CD14-positive monocyte (primary cell): ENCODE data around the gene CYRIA. TPM values are rescaled to one million over a fixed set of nuclear protein-coding genes. Genes with fewer than 3 reads are reported as not detected.

ENCODE experiments used
- DNase-seq, 3 donors: peaks; one replicate each; pipeline ENCODE4 v3.0.0-alpha.2; 2011 to 2022
- H2AFZ ChIP-seq: 2 replicates; pipeline ENCODE4 v1.6.0; 2012; ENCODE audit warnings: mild to moderate bottlenecking, low read depth, low read length, inconsistent platforms; ENCODE audit not compliant: insufficient read depth, poor library complexity, severe bottlenecking
- H3K27ac ChIP-seq, 2 donors: 1 replicate in 1 of 2; 2 replicates in 1 of 2; pipeline ENCODE4 v1.5.1; 2012 to 2013; ENCODE audit warnings: low read length in 2 of 2, control low read depth in 1 of 2, inconsistent platforms in 1 of 2, low read depth in 1 of 2, mild to moderate bottlenecking in 1 of 2
- H3K27me3 ChIP-seq, 2 donors: one replicate each; pipeline versions ENCODE4 v1.6.0 to v1.6.1; 2011 to 2013; ENCODE audit warnings: low read length in 2 of 2; ENCODE audit not compliant: control insufficient read depth in 2 of 2, insufficient read depth in 2 of 2
- H3K36me3 ChIP-seq, 2 donors: replicated peaks in 1 of 2; 1 replicate in 1 of 2; 2 replicates in 1 of 2; pipeline versions ENCODE4 v1.5.1 to v1.6.1; 2012 to 2013; ENCODE audit warnings: low read length in 2 of 2, control low read depth in 1 of 2, inconsistent platforms in 1 of 2, mild to moderate bottlenecking in 1 of 2; ENCODE audit not compliant: insufficient read depth in 2 of 2, control insufficient read depth in 1 of 2
- H3K4me1 ChIP-seq, 2 donors: 1 replicate in 1 of 2; 2 replicates in 1 of 2; pipeline versions ENCODE4 v1.5.1 to v1.6.1; 2012 to 2013; ENCODE audit warnings: low read length in 2 of 2, control low read depth in 1 of 2, inconsistent platforms in 1 of 2, mild to moderate bottlenecking in 1 of 2, moderate library complexity in 1 of 2; ENCODE audit not compliant: insufficient read depth in 2 of 2, control insufficient read depth in 1 of 2
- H3K4me2 ChIP-seq: replicated peaks from 2 replicates; pipeline ENCODE3; 2012; ENCODE audit warnings: low read length, moderate library complexity, mild to moderate bottlenecking; ENCODE audit not compliant: poor library complexity, severe bottlenecking; ENCODE audit errors: extremely low read depth
- H3K4me3 ChIP-seq, 3 experiments: fragments of 200-600 bp in 1 of 3; sonication (generic) in 1 of 3; replicated peaks in 1 of 3; 1 replicate in 2 of 3; 2 replicates in 1 of 3; pipeline ENCODE4 v1.5.1; 2011 to 2013; ENCODE audit warnings: low read length in 3 of 3, mild to moderate bottlenecking in 3 of 3, control low read depth in 2 of 3, low read depth in 2 of 3, inconsistent platforms in 1 of 3, moderate library complexity in 1 of 3
- H3K79me2 ChIP-seq: 2 replicates; pipeline ENCODE4 v1.6.0; 2012; ENCODE audit warnings: mild to moderate bottlenecking, control low read depth, inconsistent platforms, low read length, moderate library complexity; ENCODE audit not compliant: insufficient read depth
- H3K9ac ChIP-seq: 2 replicates; pipeline ENCODE4 v1.6.0; 2017; ENCODE audit warnings: low read length, mild to moderate bottlenecking; ENCODE audit not compliant: insufficient read depth, poor library complexity, severe bottlenecking
- H3K9me3 ChIP-seq, 2 donors: replicated peaks in 1 of 2; 1 replicate in 1 of 2; 2 replicates in 1 of 2; pipeline versions ENCODE4 v1.5.1 to v1.6.1; 2012 to 2013; ENCODE audit warnings: low read length in 2 of 2, control low read depth in 1 of 2; ENCODE audit not compliant: control insufficient read depth in 1 of 2, insufficient read depth in 1 of 2
- H4K20me1 ChIP-seq: 2 replicates; pipeline ENCODE4 v1.6.0; 2012; ENCODE audit warnings: mild to moderate bottlenecking, low read length, control low read depth, moderate library complexity; ENCODE audit not compliant: insufficient read depth
- H3K27ac Mint-ChIP-seq, 7 donors: one replicate each; pipeline ENCODE4 v1.8.0; 2020; ENCODE audit warnings: mild to moderate bottlenecking in 7 of 7, mixed read lengths in 7 of 7, moderate library complexity in 6 of 7, inconsistent platforms in 2 of 7
- H3K27me3 Mint-ChIP-seq, 3 donors: one replicate each; pipeline ENCODE4 v1.8.0; 2021 to 2022; ENCODE audit warnings: low read depth in 3 of 3, mild to moderate bottlenecking in 3 of 3, mixed read lengths in 3 of 3, moderate library complexity in 3 of 3, inconsistent platforms in 1 of 3
- H3K36me3 Mint-ChIP-seq, 2 donors: one replicate each; pipeline ENCODE4 v1.8.0; 2020; ENCODE audit warnings: mixed read lengths in 2 of 2, inconsistent platforms in 1 of 2, mild to moderate bottlenecking in 1 of 2
- H3K4me1 Mint-ChIP-seq: one replicate; pipeline ENCODE4 v1.8.0; 2020; ENCODE audit warnings: mild to moderate bottlenecking, mixed read lengths
- H3K4me3 Mint-ChIP-seq, 2 donors: one replicate each; pipeline ENCODE4 v1.8.0; 2020; ENCODE audit warnings: mild to moderate bottlenecking in 2 of 2, mixed read lengths in 2 of 2, moderate library complexity in 1 of 2
- H3K9me3 Mint-ChIP-seq, 7 donors: one replicate each; pipeline ENCODE4 v1.8.0; 2020 to 2022; ENCODE audit warnings: mixed read lengths in 7 of 7, mild to moderate bottlenecking in 6 of 7, moderate library complexity in 6 of 7, inconsistent platforms in 2 of 7
- CTCF ChIP-seq: fragments of 200-600 bp; IDR thresholded peaks from one replicate; pipeline ENCODE4 v1.8.0; 2022; ENCODE audit warnings: antibody characterized with exemption, mild to moderate bottlenecking
- WGBS: methylation state at CpG from one replicate; pipeline ENCODE4 v1.1.5; 2013; ENCODE audit warnings: missing lambda C conversion rate; ENCODE audit not compliant: insufficient coverage; 5-methylcytosine and 5-hydroxymethylcytosine counted together
- intact Hi-C, 2 donors: fragments of 100-400 bp; cut with micrococcal nuclease; formaldehyde crosslinking; loops; one replicate each; pipeline versions ENCODE4 v1.15.0 to v1.15.1; 2023
- polyA plus RNA-seq, 3 donors: library from polyadenylated mRNA; depleted of rRNA in 1 of 3; unstranded in 2 of 3; stranded (reverse) in 1 of 3; fragments of 300-500 nt in 2 of 3; fragments of >200 nt in 1 of 3; fragmentation: Illumina TruSeq in 2 of 3; gene quantifications; 1 replicate in 2 of 3; 2 replicates in 1 of 3; pipeline ENCODE4 v1.2.3, GENCODE V29; 2012 to 2021

Gene CYRIA
- polyA plus RNA-seq, 3 donors, result 55.9 to 101 (median 72.4) TPM

DNA sequence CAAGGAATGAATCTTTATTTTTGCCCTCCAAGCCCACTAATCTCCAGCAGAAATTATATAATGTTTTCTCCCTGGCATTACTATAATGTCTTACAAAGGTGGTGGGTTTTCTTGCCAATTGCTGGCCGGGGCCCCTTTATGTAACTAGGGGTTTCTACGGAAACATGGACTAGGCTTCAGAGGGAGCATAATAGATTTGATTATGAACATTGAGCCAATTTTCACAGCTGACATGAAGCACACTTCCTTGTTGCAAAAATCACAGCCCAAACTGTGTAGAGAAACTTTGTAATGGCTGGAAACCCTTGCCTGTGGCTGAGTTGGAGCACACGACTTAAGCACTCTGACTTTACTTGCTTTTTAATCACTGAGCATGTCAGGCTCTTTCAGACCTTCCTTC is 3.8 kb upstream of the CYRIA start:
- intact Hi-C loops, result no loop called here

DNA sequence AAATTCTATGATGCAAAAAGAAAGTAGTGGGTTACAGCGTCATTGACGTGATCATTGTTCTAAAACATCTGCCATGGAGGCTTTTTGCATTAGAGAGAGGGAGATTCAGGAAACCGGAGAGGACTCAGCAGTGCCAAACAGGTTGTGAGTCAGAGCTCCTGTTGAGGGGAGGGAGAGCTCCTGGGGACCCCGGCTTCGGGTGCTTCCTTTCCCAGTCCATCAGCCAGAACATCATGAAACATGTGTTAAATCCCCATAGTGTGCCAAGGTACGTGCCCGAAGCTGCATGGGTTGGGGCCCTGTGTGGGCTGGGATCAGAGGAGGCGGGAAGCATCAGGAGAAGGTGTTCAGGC is 791 bp upstream of the CYRIA start:
- Histone ChIP-seq H3K4me3 (peak overlapping the region; percentile 27 to 69 (median 34)), H4K20me1 (peaks cover 40% of the 10 kb centered on the region), H2AFZ (peak overlapping the region; percentile 39), H3K9me3 (no peaks in the 10 kb centered on the region), H3K4me1 (peaks cover 38 to 49% of the 10 kb centered on the region in 2 donors), H3K36me3 (no peaks in the 10 kb centered on the region), H3K27ac (peak overlapping the region in 1 of 2 donors; percentile 89), H3K27me3 (no peaks in the 10 kb centered on the region), H3K4me2 (peak overlapping the region; percentile 78), H3K9ac (peak overlapping the region; percentile 66), H3K79me2 (peaks cover 41% of the 10 kb centered on the region)
- H3K4me1 Mint-ChIP-seq, result peaks cover 46% of the 10 kb centered on the region
- H3K36me3 Mint-ChIP-seq, result peaks cover 24 to 27% of the 10 kb centered on the region in 2 donors
- peak overlapping the region; percentile 88 to 99 for H3K4me3 Mint-ChIP-seq
- peaks cover 0 to 2% (median 0%) of the 10 kb centered on the region in 7 donors for H3K9me3 Mint-ChIP-seq
- intact Hi-C loops, result no loop called here
- TF ChIP-seq CTCF, result no peak
- peak; percentile 71 to 89 (median 74) for DNase-seq
- peak overlapping the region; percentile 90 to 99 (median 98) for H3K27ac Mint-ChIP-seq
- WGBS, result 31% methylated on average over 6 of the region's 8 CpGs
- H3K27me3 Mint-ChIP-seq, result peaks cover 6 to 9% (median 7%) of the 10 kb centered on the region in 3 donors

More for the DNA sequence above, 3.8 kb upstream of the CYRIA start:
- Histone ChIP-seq H3K9ac (no peak overlapping the region), H3K4me1 (peaks cover 19 to 27% of the 10 kb centered on the region in 2 donors), H2AFZ (no peak overlapping the region), H3K9me3 (no peaks in the 10 kb centered on the region), H4K20me1 (peaks cover 10% of the 10 kb centered on the region), H3K36me3 (no peaks in the 10 kb centered on the region), H3K4me3 (no peak overlapping the region), H3K27ac (no peak overlapping the region), H3K27me3 (no peaks in the 10 kb centered on the region), H3K79me2 (peaks cover 11% of the 10 kb centered on the region), H3K4me2 (no peak overlapping the region)
- H3K9me3 Mint-ChIP-seq, result peaks cover 0 to 3% (median 0%) of the 10 kb centered on the region in 7 donors
- no peak for TF ChIP-seq CTCF
- no peak overlapping the region for H3K27ac Mint-ChIP-seq
- no peak for DNase-seq
- peaks cover 6 to 9% (median 7%) of the 10 kb centered on the region in 3 donors for H3K27me3 Mint-ChIP-seq
- WGBS, result 71% methylated on average over 1 of the region's 3 CpGs
- peaks cover 3 to 4% of the 10 kb centered on the region in 2 donors for H3K36me3 Mint-ChIP-seq
- H3K4me3 Mint-ChIP-seq, result no peak overlapping the region
- H3K4me1 Mint-ChIP-seq, result peaks cover 28% of the 10 kb centered on the region
